HCT116 (cell line): ENCODE measurements around the gene NKIRAS2. TPM values are rescaled to one million over a fixed set of nuclear protein-coding genes. Genes with fewer than 3 reads are reported as not detected.

Experiments used
- ATAC-seq: fragments of 200-7000 bp; cut with Tn5 transposase; 2 replicates; pipeline ENCODE4 v1.9.1; 2020; ENCODE audit warnings: mild to moderate bottlenecking, moderate library complexity
- BruUV-seq: library from RNA; stranded (reverse); fragments of 400-500 nt; replicated peaks from 2 replicates; lab custom pipeline; 2021; lab: Mats Ljungman, UMichigan
- CTCF ChIA-PET: fragments of 300-600 bp; sonication (Branson Sonifier 250); formaldehyde crosslinking; loops from one replicate; lab custom pipeline; 2021; ENCODE audit warnings: antibody characterized with exemption; lab: Charles Lee
- POLR2A ChIA-PET: fragments of 300-600, 350-600 bp; sonication (Branson Sonifier 250); formaldehyde crosslinking; loops from one replicate; lab custom pipeline; 2021; ENCODE audit warnings: antibody characterized with exemption; lab: Charles Lee
- RAD21 ChIA-PET, 2 experiments: fragments of 300-600 bp; sonication (Branson Sonifier 250); formaldehyde crosslinking; loops; one replicate each; lab custom pipeline; 2023; ENCODE audit warnings: low total read pairs in 2 of 2; ENCODE audit not compliant: uncharacterized antibody in 2 of 2, unreplicated experiment in 2 of 2, low non-redundant PET in 1 of 2; lab: Charles Lee
- DNase-seq: peaks from one replicate; pipeline ENCODE4 v3.0.0-alpha.2; 2010; ENCODE audit warnings: low read depth, low spot score
- H2AFZ ChIP-seq: fragments of 200-600 bp; shearing (Covaris generic), sonication (generic); 2 replicates; pipeline ENCODE4 v1.6.1; 2017; ENCODE audit warnings: low read depth, mixed run types, mixed read lengths, antibody characterized with exemption, low read length; ENCODE audit not compliant: poor library complexity, severe bottlenecking
- H3K27ac ChIP-seq: 2 replicates; pipeline ENCODE4 v1.5.1; 2012; ENCODE audit warnings: low read depth, low read length
- H3K27me3 ChIP-seq: fragments of 200-600 bp; sonication (generic); 2 replicates; pipeline ENCODE4 v1.6.1; 2016; ENCODE audit warnings: mixed run types, low read length, mixed read lengths; ENCODE audit not compliant: insufficient read depth
- H3K36me3 ChIP-seq, 2 experiments: fragments of 200-500 bp in 1 of 2; fragments of 200-600 bp in 1 of 2; sonication (Bioruptor generic) in 1 of 2; sonication (generic) in 1 of 2; 2 replicates each; pipeline versions ENCODE4 v1.5.1 to v1.6.1; 2014 to 2016; ENCODE audit warnings: low read length in 2 of 2, inconsistent platforms in 1 of 2, mixed read lengths in 1 of 2, mixed run types in 1 of 2; ENCODE audit not compliant: insufficient read depth in 2 of 2, control insufficient read depth in 1 of 2
- H3K4me1 ChIP-seq, 2 experiments: fragments of 200-600 bp in 1 of 2; sonication (generic) in 1 of 2; 2 replicates each; pipeline versions ENCODE4 v1.5.1 to v1.6.1; 2012 to 2017; ENCODE audit warnings: low read length in 2 of 2, inconsistent platforms in 1 of 2, mild to moderate bottlenecking in 1 of 2, mixed read lengths in 1 of 2, mixed run types in 1 of 2, moderate library complexity in 1 of 2; ENCODE audit not compliant: insufficient read depth in 2 of 2, control insufficient read depth in 1 of 2
- H3K4me2 ChIP-seq: fragments of 200-600 bp; sonication (generic); 2 replicates; pipeline ENCODE4 v1.6.1; 2017; ENCODE audit warnings: mixed run types, low read length, mixed read lengths
- H3K4me3 ChIP-seq, 2 experiments: fragments of 200-600 bp in 1 of 2; sonication (generic) in 1 of 2; replicated peaks in 1 of 2; 2 replicates each; pipeline ENCODE4 v1.5.1; 2011 to 2016; ENCODE audit warnings: low read length in 2 of 2, control low read depth in 1 of 2, low read depth in 1 of 2, mild to moderate bottlenecking in 1 of 2, mixed read lengths in 1 of 2, mixed run types in 1 of 2
- H3K79me2 ChIP-seq: fragments of 200-600 bp; sonication (generic); 2 replicates; pipeline ENCODE4 v1.6.1; 2017; ENCODE audit warnings: mild to moderate bottlenecking, mixed run types, low read length, moderate library complexity, mixed read lengths; ENCODE audit not compliant: insufficient read depth
- H3K9ac ChIP-seq: fragments of 200-600 bp; sonication (generic); 2 replicates; pipeline ENCODE4 v1.6.1; 2016; ENCODE audit warnings: low read length, mixed read lengths
- H3K9me2 ChIP-seq: fragments of 200-600 bp; sonication (generic), shearing (Covaris generic); 2 replicates; pipeline ENCODE4 v1.6.1; 2017; ENCODE audit warnings: mixed run types, mild to moderate bottlenecking, moderate library complexity; ENCODE audit not compliant: insufficient read depth
- H3K9me3 ChIP-seq, 2 experiments: fragments of 200-500 bp in 1 of 2; fragments of 200-600 bp in 1 of 2; sonication (Bioruptor generic) in 1 of 2; sonication (generic) in 1 of 2; 2 replicates each; pipeline ENCODE4 v1.6.1; 2014 to 2017; ENCODE audit warnings: low read length in 2 of 2, mixed read lengths in 2 of 2, inconsistent platforms in 1 of 2, low read depth in 1 of 2, mild to moderate bottlenecking in 1 of 2, mixed run types in 1 of 2, moderate library complexity in 1 of 2; ENCODE audit not compliant: control insufficient read depth in 1 of 2, insufficient read depth in 1 of 2
- H4K20me1 ChIP-seq: fragments of 200-600 bp; sonication (generic), shearing (Covaris generic); 2 replicates; pipeline ENCODE4 v1.6.1; 2017; ENCODE audit warnings: mixed run types, mild to moderate bottlenecking, moderate library complexity; ENCODE audit not compliant: insufficient read depth
- ATF3 ChIP-seq: IDR thresholded peaks from 2 replicates; pipeline ENCODE4 v1.6.1; 2012
- CTCF ChIP-seq, 3 experiments: fragments of 200-600 bp in 1 of 3; sonication (generic) in 1 of 3; IDR thresholded peaks in 2 of 3; conservative IDR thresholded peaks in 1 of 3; 2 replicates each; pipeline ENCODE4 v1.5.1; 2012 to 2017; ENCODE audit warnings: low read depth in 2 of 3, low read length in 2 of 3, antibody characterized with exemption in 1 of 3, borderline replicate concordance in 1 of 3, control low read depth in 1 of 3, mild to moderate bottlenecking in 1 of 3, mixed read lengths in 1 of 3, mixed run types in 1 of 3, moderate library complexity in 1 of 3; ENCODE audit not compliant: insufficient read depth in 1 of 3
- EGR1 ChIP-seq: IDR thresholded peaks from 2 replicates; pipeline ENCODE4 v1.6.1; 2012; ENCODE audit warnings: low read depth
- EZH2 ChIP-seq: fragments of 200-600 bp; sonication (generic); IDR thresholded peaks from 2 replicates; pipeline ENCODE4 v1.6.1; 2017; ENCODE audit warnings: antibody characterized with exemption, mixed run types
- EZH2phosphoT487 ChIP-seq: fragments of 200-600 bp; IDR thresholded peaks from 2 replicates; pipeline ENCODE4 v1.6.1; 2018; ENCODE audit warnings: antibody characterized with exemption, borderline replicate concordance
- JUND ChIP-seq: IDR thresholded peaks from 2 replicates; pipeline ENCODE4 v1.6.1; 2012
- MAX ChIP-seq: IDR thresholded peaks from 2 replicates; pipeline ENCODE4 v1.6.1; 2012
- POLR2A ChIP-seq: IDR thresholded peaks from 2 replicates; pipeline ENCODE4 v1.7.0; 2011; ENCODE audit warnings: borderline replicate concordance; ENCODE audit not compliant: insufficient read depth, insufficient read length; ENCODE audit errors: extremely low read depth
- POLR2AphosphoS5 ChIP-seq: IDR thresholded peaks from 2 replicates; pipeline ENCODE4 v1.6.1; 2011; ENCODE audit warnings: mild to moderate bottlenecking, low read depth, low read length, moderate library complexity
- SIN3A ChIP-seq: IDR thresholded peaks from 2 replicates; pipeline ENCODE4 v1.6.1; 2012; ENCODE audit warnings: low read depth
- SP1 ChIP-seq: IDR thresholded peaks from 2 replicates; pipeline ENCODE4 v1.6.1; 2012; ENCODE audit warnings: low read depth
- SRF ChIP-seq: IDR thresholded peaks from 2 replicates; pipeline ENCODE4 v1.6.1; 2012; ENCODE audit warnings: low read depth
- TCF7L2 ChIP-seq: IDR thresholded peaks from 2 replicates; pipeline ENCODE4 v1.7.0; 2011; ENCODE audit warnings: borderline replicate concordance, inconsistent platforms; ENCODE audit not compliant: insufficient read depth, insufficient read length; ENCODE audit errors: extremely low read depth
- ZNF274 ChIP-seq: fragments of 200-500 bp; sonication (Bioruptor generic); IDR thresholded peaks from 2 replicates; pipeline ENCODE4 v1.6.1; 2014; ENCODE audit warnings: mild to moderate bottlenecking, low read depth, low read length, inconsistent platforms
- intact Hi-C: fragments of 100-400 bp; cut with micrococcal nuclease; formaldehyde crosslinking; loops from 2 replicates; pipeline ENCODE4 v1.10.0; 2022
- total RNA-seq: library from RNA; stranded (reverse); gene quantifications from one replicate; pipeline ENCODE4 v1.2.1, GENCODE V29; 2021; ENCODE audit not compliant: unreplicated experiment

Gene NKIRAS2
- total RNA-seq, 1 experiment from 2014 or later, result 26.4 TPM

GRCh38 chr17:42058063-42058462, 38.2 kb downstream of the NKIRAS2 start:
- no peak overlapping the region for H3K4me3 ChIP-seq
- no peak for DNase-seq
- ChIA-PET CTCF (no interaction called here), POLR2A (no interaction called here), RAD21 (no interaction called here)
- H3K9me3 ChIP-seq, result no peaks in the 10 kb centered on the region
- H3K4me2 ChIP-seq, result no peak overlapping the region
- H3K79me2 ChIP-seq, result no peaks in the 10 kb centered on the region
- BruUV-seq, result no TSS peak
- no peak for TF ChIP-seq MAX
- no peaks in the 10 kb centered on the region for H4K20me1 ChIP-seq
- H2AFZ ChIP-seq, result no peak overlapping the region
- H3K4me1 ChIP-seq, result peaks cover 14 to 16% of the 10 kb centered on the region in 2 experiments
- no peak overlapping the region for H3K9ac ChIP-seq
- ATAC-seq, result no peak
- H3K36me3 ChIP-seq, result no peaks in the 10 kb centered on the region
- H3K27ac ChIP-seq, result no peak overlapping the region
- H3K9me2 ChIP-seq, result no peaks in the 10 kb centered on the region
- intact Hi-C loops, result no loop called here
- H3K27me3 ChIP-seq, result peaks cover 11% of the 10 kb centered on the region; the same call in 1 of the 2 replicates

GRCh38 chr17:42059815-42060214, 39.9 kb downstream of the NKIRAS2 start:
- H3K27me3 ChIP-seq, result no peaks in the 10 kb centered on the region
- ATAC-seq (no peak), DNase-seq (no peak)
- no peaks in the 10 kb centered on the region for H3K79me2 ChIP-seq
- H3K9me2 ChIP-seq, result no peaks in the 10 kb centered on the region
- ChIA-PET POLR2A (no interaction called here), CTCF (no interaction called here), RAD21 (no interaction called here)
- H3K4me1 ChIP-seq, result peaks cover 14 to 20% of the 10 kb centered on the region in 2 experiments
- intact Hi-C loops, result no loop called here
- no peak overlapping the region for H3K27ac ChIP-seq
- H3K9ac ChIP-seq, result no peak overlapping the region
- no peak overlapping the region for H3K4me3 ChIP-seq
- no peaks in the 10 kb centered on the region for H3K36me3 ChIP-seq
- no peaks in the 10 kb centered on the region for H3K9me3 ChIP-seq
- BruUV-seq, result no TSS peak
- H4K20me1 ChIP-seq, result no peaks in the 10 kb centered on the region
- H2AFZ ChIP-seq, result no peak overlapping the region
- TF ChIP-seq POLR2AphosphoS5, result no peak
- TF ChIP-seq POLR2A, result no peak
- no peak for TF ChIP-seq EZH2
- no peak for TF ChIP-seq JUND
- no peak for TF ChIP-seq TCF7L2
- TF ChIP-seq SP1, result no peak
- TF ChIP-seq EZH2phosphoT487, result no peak
- TF ChIP-seq EGR1, result no peak
- no peak for TF ChIP-seq CTCF (IDR thresholded peaks at IDR 0.05 in 2 of 3, conservative IDR thresholded peaks at IDR 0.05 in 1 of 3; ENCODE audit: borderline replicate concordance in 1 of 3, insufficient read depth in 1 of 3, low read depth in 2 of 3, low read length in 2 of 3)
- no peak for TF ChIP-seq SRF
- no peak for TF ChIP-seq SIN3A
- no peak for TF ChIP-seq ZNF274
- no peak for TF ChIP-seq ATF3
- H3K4me2 ChIP-seq, result no peak overlapping the region
